GM12878 (cell line): Measurements from ENCODE around the gene STX8. TPM values are rescaled to one million over a fixed set of nuclear protein-coding genes. Genes with fewer than 3 reads are reported as not detected.

ENCODE experiments used
- ATAC-seq: fragments of 200-7000 bp; cut with Tn5 transposase; 3 replicates; pipeline ENCODE4 v1.9.1; 2020; ENCODE audit warnings: mild to moderate bottlenecking, moderate library complexity
- BruUV-seq: library from RNA; stranded (reverse); fragments of 400-500 nt; replicated peaks from 2 replicates; lab custom pipeline; 2021; lab: Mats Ljungman, UMichigan
- CTCF ChIA-PET: fragments of 300-600 bp; sonication (Branson Sonifier 250); formaldehyde crosslinking; extraction: SDS; loops from one replicate; lab custom pipeline; 2021; ENCODE audit warnings: inconsistent platforms; lab: Yijun Ruan, JAX
- POLR2A ChIA-PET: fragments of 350-600 bp; formaldehyde crosslinking; extraction: SDS; loops from one replicate; lab custom pipeline; 2021; ENCODE audit warnings: inconsistent platforms; lab: Charles Lee
- RAD21 ChIA-PET: fragments of 300-600 bp; sonication (Branson Sonifier 250); formaldehyde crosslinking; loops from one replicate; lab custom pipeline; 2023; ENCODE audit warnings: antibody characterized with exemption; ENCODE audit not compliant: unreplicated experiment; lab: Charles Lee
- SMC1A ChIA-PET: fragments of 300-600 bp; sonication (Branson Sonifier 250); formaldehyde crosslinking; loops from one replicate; lab custom pipeline; 2023; ENCODE audit not compliant: unreplicated experiment, uncharacterized antibody; lab: Charles Lee
- DNase-seq: peaks from one replicate; pipeline ENCODE4 v3.0.0-alpha.2; 2011; ENCODE audit warnings: low read depth, low spot score
- FAIRE-seq: peaks from 3 replicates; lab custom pipeline; 2011; peaks lifted over from hg19 to GRCh38; lab: Jason Lieb, UNC
- H2AFZ ChIP-seq: 2 replicates; pipeline ENCODE4 v1.6.0; 2011; ENCODE audit warnings: low read depth, low read length, control low read depth; ENCODE audit not compliant: control insufficient read depth
- H3K27ac ChIP-seq: 2 replicates; pipeline ENCODE4 v1.5.1; 2011; ENCODE audit warnings: control low read depth; ENCODE audit not compliant: control insufficient read depth, insufficient read depth
- H3K27me3 ChIP-seq, 2 experiments: replicated peaks in 1 of 2; 2 replicates each; pipeline versions ENCODE4 v1.6.0 to v1.6.1; 2011; ENCODE audit warnings: low read length in 1 of 2; ENCODE audit not compliant: control insufficient read depth in 2 of 2, insufficient read depth in 2 of 2
- H3K36me3 ChIP-seq, 2 experiments: 2 replicates each; pipeline ENCODE4 v1.5.1; 2011; ENCODE audit warnings: low read length in 1 of 2; ENCODE audit not compliant: control insufficient read depth in 2 of 2, insufficient read depth in 2 of 2
- H3K4me1 ChIP-seq: 2 replicates; pipeline ENCODE4 v1.6.1; 2011; ENCODE audit warnings: mild to moderate bottlenecking, low read length, moderate library complexity, mixed read lengths; ENCODE audit not compliant: control insufficient read depth, insufficient read depth
- H3K4me2 ChIP-seq: 2 replicates; pipeline ENCODE4 v1.6.0; 2011; ENCODE audit warnings: control low read depth; ENCODE audit not compliant: control insufficient read depth, insufficient read depth
- H3K4me3 ChIP-seq: fragments of 200-600 bp; sonication (generic); 2 replicates; pipeline ENCODE4 v1.5.1; 2016
- H3K79me2 ChIP-seq: 2 replicates; pipeline ENCODE4 v1.6.0; 2011; ENCODE audit warnings: low read length; ENCODE audit not compliant: control insufficient read depth, insufficient read depth
- H3K9ac ChIP-seq: 2 replicates; pipeline ENCODE4 v1.8.0; 2011; ENCODE audit warnings: low read length, control low read depth, mixed read lengths; ENCODE audit not compliant: control insufficient read depth, insufficient read depth
- H3K9me3 ChIP-seq: replicated peaks from 3 replicates; pipeline ENCODE4 v1.5.1; 2011; ENCODE audit warnings: mild to moderate bottlenecking, low read length; ENCODE audit not compliant: control insufficient read depth, insufficient read depth
- H4K20me1 ChIP-seq: 2 replicates; pipeline ENCODE4 v1.6.0; 2011; ENCODE audit not compliant: control insufficient read depth, insufficient read depth
- ATF7 ChIP-seq: fragments of 450-650 bp; IDR thresholded peaks from 2 replicates; pipeline ENCODE4 v1.6.1; 2016; ENCODE audit warnings: low read depth, mild to moderate bottlenecking
- BCL11A ChIP-seq: IDR thresholded peaks from 2 replicates; pipeline ENCODE4 v1.6.1; 2011; ENCODE audit warnings: low read depth, low read length
- CREB1 ChIP-seq: IDR thresholded peaks from 2 replicates; pipeline ENCODE4 v1.6.1; 2012; ENCODE audit warnings: low read depth, mild to moderate bottlenecking, inconsistent platforms
- KAT2A ChIP-seq: conservative IDR thresholded peaks from 2 replicates; pipeline ENCODE4 v1.6.1; 2011; ENCODE audit warnings: low read depth, low read length; ENCODE audit not compliant: control insufficient read depth
- KLF5 ChIP-seq: fragments of 450-650 bp; IDR thresholded peaks from 2 replicates; pipeline ENCODE4 v1.6.1; 2014; ENCODE audit warnings: mild to moderate bottlenecking; ENCODE audit not compliant: partially characterized antibody
- LARP7 ChIP-seq: fragments of 450-650 bp; IDR thresholded peaks from 2 replicates; pipeline ENCODE4 v1.6.1; 2017; ENCODE audit warnings: mild to moderate bottlenecking
- NFIC ChIP-seq: IDR thresholded peaks from 2 replicates; pipeline ENCODE4 v1.6.1; 2012; ENCODE audit warnings: low read depth, mild to moderate bottlenecking, inconsistent platforms, low read length, moderate library complexity
- NRF1 ChIP-seq: conservative IDR thresholded peaks from 2 replicates; pipeline ENCODE4 v1.6.1; 2011; ENCODE audit warnings: mild to moderate bottlenecking, low read depth, low read length, improper control_type of control experiment
- POLR2AphosphoS2 ChIP-seq: IDR thresholded peaks from 2 replicates; pipeline ENCODE4 v1.6.1; 2011; ENCODE audit warnings: low read depth, mild to moderate bottlenecking, low read length, improper control_type of control experiment, moderate library complexity
- RCOR1 ChIP-seq: conservative IDR thresholded peaks from 2 replicates; pipeline ENCODE4 v1.6.1; 2012; ENCODE audit warnings: low read depth, low read length, improper control_type of control experiment
- SP1 ChIP-seq: IDR thresholded peaks from one replicate; pipeline ENCODE4 v1.6.1; 2011; ENCODE audit warnings: low read depth, low read length
- SPI1 ChIP-seq: IDR thresholded peaks from 2 replicates; pipeline ENCODE4 v1.6.1; 2011; ENCODE audit warnings: low read depth, mild to moderate bottlenecking, low read length, moderate library complexity, borderline replicate concordance; ENCODE audit not compliant: insufficient read depth
- WGBS: methylation state at CpG from one replicate; pipeline ENCODE4 v1.1.6; 2016; ENCODE audit warnings: low lambda C conversion rate; ENCODE audit not compliant: insufficient replicate concordance, insufficient coverage; ENCODE audit errors: missing lambda C conversion rate; 5-methylcytosine and 5-hydroxymethylcytosine counted together
- in situ Hi-C: fragments of 300-500 bp; cut with MboI; formaldehyde crosslinking; loops from 9 replicates; pipeline ENCODE4 v1.14.3; 2018; ENCODE audit warnings: mixed read lengths
- intact Hi-C: fragments of 100-400 bp; cut with micrococcal nuclease; formaldehyde crosslinking; loops from one replicate; pipeline ENCODE4 v1.14.2; 2022; ENCODE audit not compliant: unreplicated experiment
- polyA plus RNA-seq, 11 experiments: library from polyadenylated mRNA; depleted of rRNA in 4 of 11; unstranded in 6 of 11; stranded (reverse) in 5 of 11; fragments of >200 nt; fragmentation: Nextera tagmentation in 4 of 11; fragmentation: Illumina TruSeq in 1 of 11; extraction: Ambion mirVana in 4 of 11; extraction: Trizol in 1 of 11; gene quantifications; 1 replicate in 1 of 11; 2 replicates in 10 of 11; pipeline versions ENCODE4 v1.2.1 to v1.2.3, GENCODE V29; 2011 to 2016; ENCODE audit warnings: inconsistent platforms in 2 of 11, missing spikeins in 2 of 11, low read depth in 1 of 11
- total RNA-seq, 4 experiments: library from RNA; depleted of rRNA in 3 of 4; stranded (reverse); fragments of >200 nt in 3 of 4; fragmentation: Illumina TruSeq in 1 of 4; extraction: Trizol in 1 of 4; gene quantifications; 2 replicates each; pipeline versions ENCODE4 v1.2.1 to v1.2.3, GENCODE V29; 2013 to 2021
- TF ChIP-seq, protein P1 (sequence below), 3 experiments: IDR thresholded peaks in 2 of 3; conservative IDR thresholded peaks in 1 of 3; 2 replicates each; pipeline ENCODE4 v1.5.1; 2011; ENCODE audit warnings: low read depth in 3 of 3, low read length in 3 of 3, mild to moderate bottlenecking in 3 of 3, control low read depth in 2 of 3, moderate library complexity in 2 of 3, inconsistent platforms in 1 of 3, mixed read lengths in 1 of 3; ENCODE audit not compliant: control insufficient read depth in 2 of 3, insufficient read depth in 1 of 3; ENCODE audit errors: extremely low read depth in 1 of 3
- TF ChIP-seq, protein P2 (sequence below): fragments of 450-650 bp; IDR thresholded peaks from 2 replicates; pipeline ENCODE4 v1.6.1; 2017; ENCODE audit warnings: mild to moderate bottlenecking, low read depth, inconsistent platforms; ENCODE audit not compliant: poor library complexity, severe bottlenecking
- TF ChIP-seq, protein P3 (sequence below): fragments of 450-650 bp; formaldehyde crosslinking; IDR thresholded peaks from 2 replicates; pipeline ENCODE4 v1.4.0; 2020; ENCODE audit warnings: mild to moderate bottlenecking, moderate library complexity
- TF ChIP-seq, protein P4 (sequence below): IDR thresholded peaks from 2 replicates; pipeline ENCODE4 v1.6.1; 2012; ENCODE audit warnings: low read length, inconsistent platforms

The STX8 gene
- total and polyA plus RNA-seq, 10 of the 15 experiments (the other 5 are each of a cell fraction or from before 2014, with no cell fraction given): 47.9 to 151 (median 72.9) TPM

DNA sequence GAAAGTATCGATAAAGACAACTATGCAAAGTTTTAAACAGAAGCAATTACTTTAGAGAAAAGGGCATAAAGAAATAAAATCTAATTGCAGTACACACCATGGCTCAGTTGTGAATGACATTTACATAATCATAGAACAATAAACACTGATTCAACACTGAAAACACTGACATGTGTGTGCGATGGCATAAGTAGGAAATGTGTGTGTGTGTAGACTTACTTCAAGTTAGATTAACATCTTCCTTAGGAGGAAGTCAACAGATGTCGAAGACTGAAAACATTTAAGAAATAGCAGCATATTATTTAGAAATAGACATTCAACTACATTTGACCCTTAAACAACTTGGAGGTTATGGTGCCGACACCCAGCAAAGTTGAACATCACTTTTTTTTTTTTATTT is 172.4 kb downstream of the STX8 start:
- in situ Hi-C loops (loop anchor here (5.0 kb wide), 1 partner anchor 114 kb away; no protein-coding TSS in a partner anchor), intact Hi-C loops (loop anchor here (5.0 kb wide), 1 partner anchor 119 kb away; no protein-coding TSS in a partner anchor)
- no peak for ATAC-seq
- Histone ChIP-seq H3K36me3 (no peaks in the 10 kb centered on the region), H3K27me3 (no peaks in the 10 kb centered on the region), H3K4me1 (no peaks in the 10 kb centered on the region), H3K79me2 (no peaks in the 10 kb centered on the region), H3K9ac (no peak overlapping the region), H3K27ac (no peak overlapping the region), H3K9me3 (no peaks in the 10 kb centered on the region), H4K20me1 (no peaks in the 10 kb centered on the region), H3K4me3 (no peak overlapping the region), H3K4me2 (no peak overlapping the region), H2AFZ (no peak overlapping the region)
- CTCF ChIA-PET: no interaction called here
- no peak for DNase-seq
- POLR2A ChIA-PET: no interaction called here
- RAD21 ChIA-PET: interaction anchor here (1.0 kb wide), 1 partner anchor 11 kb away, joined by 3 read pairs; no protein-coding TSS in a partner anchor
- FAIRE-seq: no peak
- SMC1A ChIA-PET: interaction anchor here (1.2 to 1.3 kb wide), 2 partner anchors 11 to 66 kb away, joined by 3 read pairs; no protein-coding TSS in a partner anchor
- BruUV-seq: no TSS peak
- 93% methylated on average over 4 of the region's 4 CpGs for whole genome bisulfite sequencing
- TF ChIP-seq, protein P1, sequence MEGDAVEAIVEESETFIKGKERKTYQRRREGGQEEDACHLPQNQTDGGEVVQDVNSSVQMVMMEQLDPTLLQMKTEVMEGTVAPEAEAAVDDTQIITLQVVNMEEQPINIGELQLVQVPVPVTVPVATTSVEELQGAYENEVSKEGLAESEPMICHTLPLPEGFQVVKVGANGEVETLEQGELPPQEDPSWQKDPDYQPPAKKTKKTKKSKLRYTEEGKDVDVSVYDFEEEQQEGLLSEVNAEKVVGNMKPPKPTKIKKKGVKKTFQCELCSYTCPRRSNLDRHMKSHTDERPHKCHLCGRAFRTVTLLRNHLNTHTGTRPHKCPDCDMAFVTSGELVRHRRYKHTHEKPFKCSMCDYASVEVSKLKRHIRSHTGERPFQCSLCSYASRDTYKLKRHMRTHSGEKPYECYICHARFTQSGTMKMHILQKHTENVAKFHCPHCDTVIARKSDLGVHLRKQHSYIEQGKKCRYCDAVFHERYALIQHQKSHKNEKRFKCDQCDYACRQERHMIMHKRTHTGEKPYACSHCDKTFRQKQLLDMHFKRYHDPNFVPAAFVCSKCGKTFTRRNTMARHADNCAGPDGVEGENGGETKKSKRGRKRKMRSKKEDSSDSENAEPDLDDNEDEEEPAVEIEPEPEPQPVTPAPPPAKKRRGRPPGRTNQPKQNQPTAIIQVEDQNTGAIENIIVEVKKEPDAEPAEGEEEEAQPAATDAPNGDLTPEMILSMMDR (IDR thresholded peaks at IDR 0.05 in 2 of 3, conservative IDR thresholded peaks at IDR 0.05 in 1 of 3; ENCODE audit: control insufficient read depth in 2 of 3, extremely low read depth in 1 of 3, insufficient read depth in 1 of 3, low read depth in 3 of 3, low read length in 3 of 3): no peak
- TF ChIP-seq KLF5: no peak
- TF ChIP-seq NRF1: no peak
- no peak for TF ChIP-seq LARP7
- TF ChIP-seq ATF7: no peak
- TF ChIP-seq BCL11A: no peak
- TF ChIP-seq NFIC: no peak
- TF ChIP-seq, protein P2, sequence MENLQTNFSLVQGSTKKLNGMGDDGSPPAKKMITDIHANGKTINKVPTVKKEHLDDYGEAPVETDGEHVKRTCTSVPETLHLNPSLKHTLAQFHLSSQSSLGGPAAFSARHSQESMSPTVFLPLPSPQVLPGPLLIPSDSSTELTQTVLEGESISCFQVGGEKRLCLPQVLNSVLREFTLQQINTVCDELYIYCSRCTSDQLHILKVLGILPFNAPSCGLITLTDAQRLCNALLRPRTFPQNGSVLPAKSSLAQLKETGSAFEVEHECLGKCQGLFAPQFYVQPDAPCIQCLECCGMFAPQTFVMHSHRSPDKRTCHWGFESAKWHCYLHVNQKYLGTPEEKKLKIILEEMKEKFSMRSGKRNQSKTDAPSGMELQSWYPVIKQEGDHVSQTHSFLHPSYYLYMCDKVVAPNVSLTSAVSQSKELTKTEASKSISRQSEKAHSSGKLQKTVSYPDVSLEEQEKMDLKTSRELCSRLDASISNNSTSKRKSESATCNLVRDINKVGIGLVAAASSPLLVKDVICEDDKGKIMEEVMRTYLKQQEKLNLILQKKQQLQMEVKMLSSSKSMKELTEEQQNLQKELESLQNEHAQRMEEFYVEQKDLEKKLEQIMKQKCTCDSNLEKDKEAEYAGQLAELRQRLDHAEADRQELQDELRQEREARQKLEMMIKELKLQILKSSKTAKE: no peak
- TF ChIP-seq POLR2AphosphoS2: no peak
- no peak for TF ChIP-seq KAT2A
- TF ChIP-seq, protein P3, sequence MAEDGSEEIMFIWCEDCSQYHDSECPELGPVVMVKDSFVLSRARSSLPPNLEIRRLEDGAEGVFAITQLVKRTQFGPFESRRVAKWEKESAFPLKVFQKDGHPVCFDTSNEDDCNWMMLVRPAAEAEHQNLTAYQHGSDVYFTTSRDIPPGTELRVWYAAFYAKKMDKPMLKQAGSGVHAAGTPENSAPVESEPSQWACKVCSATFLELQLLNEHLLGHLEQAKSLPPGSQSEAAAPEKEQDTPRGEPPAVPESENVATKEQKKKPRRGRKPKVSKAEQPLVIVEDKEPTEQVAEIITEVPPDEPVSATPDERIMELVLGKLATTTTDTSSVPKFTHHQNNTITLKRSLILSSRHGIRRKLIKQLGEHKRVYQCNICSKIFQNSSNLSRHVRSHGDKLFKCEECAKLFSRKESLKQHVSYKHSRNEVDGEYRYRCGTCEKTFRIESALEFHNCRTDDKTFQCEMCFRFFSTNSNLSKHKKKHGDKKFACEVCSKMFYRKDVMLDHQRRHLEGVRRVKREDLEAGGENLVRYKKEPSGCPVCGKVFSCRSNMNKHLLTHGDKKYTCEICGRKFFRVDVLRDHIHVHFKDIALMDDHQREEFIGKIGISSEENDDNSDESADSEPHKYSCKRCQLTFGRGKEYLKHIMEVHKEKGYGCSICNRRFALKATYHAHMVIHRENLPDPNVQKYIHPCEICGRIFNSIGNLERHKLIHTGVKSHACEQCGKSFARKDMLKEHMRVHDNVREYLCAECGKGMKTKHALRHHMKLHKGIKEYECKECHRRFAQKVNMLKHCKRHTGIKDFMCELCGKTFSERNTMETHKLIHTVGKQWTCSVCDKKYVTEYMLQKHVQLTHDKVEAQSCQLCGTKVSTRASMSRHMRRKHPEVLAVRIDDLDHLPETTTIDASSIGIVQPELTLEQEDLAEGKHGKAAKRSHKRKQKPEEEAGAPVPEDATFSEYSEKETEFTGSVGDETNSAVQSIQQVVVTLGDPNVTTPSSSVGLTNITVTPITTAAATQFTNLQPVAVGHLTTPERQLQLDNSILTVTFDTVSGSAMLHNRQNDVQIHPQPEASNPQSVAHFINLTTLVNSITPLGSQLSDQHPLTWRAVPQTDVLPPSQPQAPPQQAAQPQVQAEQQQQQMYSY (CRISPR knock-in tag): no peak
- TF ChIP-seq SPI1: no peak
- TF ChIP-seq, protein P4, sequence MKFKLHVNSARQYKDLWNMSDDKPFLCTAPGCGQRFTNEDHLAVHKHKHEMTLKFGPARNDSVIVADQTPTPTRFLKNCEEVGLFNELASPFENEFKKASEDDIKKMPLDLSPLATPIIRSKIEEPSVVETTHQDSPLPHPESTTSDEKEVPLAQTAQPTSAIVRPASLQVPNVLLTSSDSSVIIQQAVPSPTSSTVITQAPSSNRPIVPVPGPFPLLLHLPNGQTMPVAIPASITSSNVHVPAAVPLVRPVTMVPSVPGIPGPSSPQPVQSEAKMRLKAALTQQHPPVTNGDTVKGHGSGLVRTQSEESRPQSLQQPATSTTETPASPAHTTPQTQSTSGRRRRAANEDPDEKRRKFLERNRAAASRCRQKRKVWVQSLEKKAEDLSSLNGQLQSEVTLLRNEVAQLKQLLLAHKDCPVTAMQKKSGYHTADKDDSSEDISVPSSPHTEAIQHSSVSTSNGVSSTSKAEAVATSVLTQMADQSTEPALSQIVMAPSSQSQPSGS: no peak
- TF ChIP-seq CREB1: no peak
- no peak for TF ChIP-seq RCOR1
- TF ChIP-seq SP1: no peak
